H9 (cell line): ENCODE results near the gene RNF167. TPM values are rescaled to one million over a fixed set of nuclear protein-coding genes. Genes with fewer than 3 reads are reported as not detected.

Experiments
- DNase-seq: peaks from one replicate; pipeline ENCODE4 v3.0.0-alpha.2; 2017
- H2AFZ ChIP-seq: one replicate; pipeline ENCODE4 v1.6.1; 2013; ENCODE audit warnings: mild to moderate bottlenecking, low read length, control low read depth, moderate library complexity
- H2AK5ac ChIP-seq: 2 replicates; pipeline ENCODE4 v1.6.1; 2013; ENCODE audit warnings: low read length, control low read depth, mixed read lengths; ENCODE audit not compliant: insufficient read length
- H2BK120ac ChIP-seq: one replicate; pipeline ENCODE4 v1.6.1; 2013; ENCODE audit warnings: low read depth, mild to moderate bottlenecking, low read length, control low read depth, inconsistent platforms; ENCODE audit not compliant: poor library complexity, severe bottlenecking
- H2BK12ac ChIP-seq: 2 replicates; pipeline ENCODE4 v1.6.1; 2013; ENCODE audit warnings: low read length, control low read depth, mixed read lengths, low read depth; ENCODE audit not compliant: insufficient read length
- H2BK15ac ChIP-seq: 2 replicates; pipeline ENCODE4 v1.6.1; 2013; ENCODE audit warnings: low read depth, low read length, control low read depth
- H2BK20ac ChIP-seq: one replicate; pipeline ENCODE4 v1.6.1; 2013; ENCODE audit warnings: low read depth, mild to moderate bottlenecking, low read length, control low read depth, inconsistent platforms; ENCODE audit not compliant: poor library complexity, severe bottlenecking
- H2BK5ac ChIP-seq: 2 replicates; pipeline ENCODE4 v1.6.1; 2013; ENCODE audit warnings: low read length, control low read depth, mixed read lengths; ENCODE audit not compliant: insufficient read length
- H3K14ac ChIP-seq: 2 replicates; pipeline ENCODE4 v1.6.1; 2013; ENCODE audit warnings: low read length, control low read depth; ENCODE audit not compliant: insufficient read depth
- H3K18ac ChIP-seq: 2 replicates; pipeline ENCODE4 v1.6.1; 2013; ENCODE audit warnings: low read depth, mild to moderate bottlenecking, mixed read lengths, low read length, control low read depth; ENCODE audit not compliant: insufficient read length
- H3K23ac ChIP-seq: 2 replicates; pipeline ENCODE4 v1.6.1; 2013; ENCODE audit warnings: low read length, control low read depth, mixed read lengths, low read depth; ENCODE audit not compliant: insufficient read length
- H3K23me2 ChIP-seq: 2 replicates; pipeline ENCODE4 v1.6.1; 2013; ENCODE audit warnings: low read depth, mild to moderate bottlenecking, mixed read lengths, low read length, control low read depth; ENCODE audit not compliant: insufficient read length, poor library complexity, severe bottlenecking
- H3K27ac ChIP-seq: 2 replicates; pipeline ENCODE4 v1.5.1; 2013; ENCODE audit warnings: low read length, control low read depth, mixed read lengths, low read depth; ENCODE audit not compliant: insufficient read length
- H3K27me3 ChIP-seq: 2 replicates; pipeline ENCODE4 v1.6.1; 2013; ENCODE audit warnings: low read length, control low read depth, inconsistent platforms; ENCODE audit not compliant: insufficient read depth
- H3K4ac ChIP-seq: 2 replicates; pipeline ENCODE4 v1.6.1; 2013; ENCODE audit warnings: low read depth, mild to moderate bottlenecking, control low read depth, inconsistent platforms, low read length, moderate library complexity
- H3K4me1 ChIP-seq: 2 replicates; pipeline ENCODE4 v1.6.1; 2013; ENCODE audit warnings: low read length, control low read depth, inconsistent platforms; ENCODE audit not compliant: insufficient read depth
- H3K4me2 ChIP-seq: 2 replicates; pipeline ENCODE4 v1.6.1; 2013; ENCODE audit warnings: low read length, control low read depth, mixed read lengths; ENCODE audit not compliant: insufficient read length, insufficient read depth
- H3K56ac ChIP-seq: 2 replicates; pipeline ENCODE4 v1.6.1; 2013; ENCODE audit warnings: low read depth, mild to moderate bottlenecking, mixed read lengths, low read length, control low read depth; ENCODE audit not compliant: insufficient read length
- H3K79me1 ChIP-seq: 2 replicates; pipeline ENCODE4 v1.6.1; 2013; ENCODE audit warnings: low read depth, mild to moderate bottlenecking, moderate library complexity, low read length, control low read depth, inconsistent platforms; ENCODE audit not compliant: insufficient read depth, poor library complexity, severe bottlenecking
- H3K79me2 ChIP-seq: 2 replicates; pipeline ENCODE4 v1.6.1; 2013; ENCODE audit warnings: low read length, control low read depth, inconsistent platforms; ENCODE audit not compliant: insufficient read depth
- H3K9ac ChIP-seq: 2 replicates; pipeline ENCODE4 v1.6.1; 2013; ENCODE audit warnings: low read length, control low read depth, mixed read lengths; ENCODE audit not compliant: insufficient read length; ENCODE audit errors: extremely low read depth
- H3K9me3 ChIP-seq: one replicate; pipeline ENCODE4 v1.6.1; 2013; ENCODE audit warnings: low read depth, low read length, inconsistent platforms; ENCODE audit not compliant: control insufficient read depth
- H3T11ph ChIP-seq: one replicate; pipeline ENCODE4 v1.6.1; 2013; ENCODE audit warnings: mild to moderate bottlenecking, low read length, control low read depth, inconsistent platforms
- H4K20me1 ChIP-seq: one replicate; pipeline ENCODE4 v1.6.1; 2013; ENCODE audit not compliant: control insufficient read depth, insufficient read length, insufficient read depth
- H4K5ac ChIP-seq: 2 replicates; pipeline ENCODE4 v1.6.1; 2013; ENCODE audit warnings: low read depth, mild to moderate bottlenecking, mixed read lengths, low read length, control low read depth; ENCODE audit not compliant: insufficient read length
- H4K8ac ChIP-seq: replicated peaks from 2 replicates; pipeline ENCODE4 v1.6.1; 2013; ENCODE audit warnings: low read length, control low read depth, mixed read lengths, low read depth; ENCODE audit not compliant: insufficient read length
- H4K91ac ChIP-seq: 2 replicates; pipeline ENCODE4 v1.6.1; 2013; ENCODE audit warnings: low read depth, mild to moderate bottlenecking, moderate library complexity, mixed read lengths, low read length, control low read depth; ENCODE audit not compliant: insufficient read length
- H3K27ac Mint-ChIP-seq, 3 experiments: 2 replicates in 2 of 3; 3 replicates in 1 of 3; pipeline ENCODE4 v1.8.0; 2020 to 2021; ENCODE audit warnings: mixed read lengths in 3 of 3, mild to moderate bottlenecking in 1 of 3, moderate library complexity in 1 of 3
- H3K27me3 Mint-ChIP-seq: 2 replicates; pipeline ENCODE4 v1.8.0; 2021; ENCODE audit warnings: low read depth, mild to moderate bottlenecking, moderate library complexity, mixed read lengths
- H3K36me3 Mint-ChIP-seq, 3 experiments: 2 replicates in 2 of 3; 3 replicates in 1 of 3; pipeline ENCODE4 v1.8.0; 2020 to 2021; ENCODE audit warnings: low read depth in 3 of 3, mixed read lengths in 3 of 3; ENCODE audit not compliant: insufficient read depth in 1 of 3
- H3K4me1 Mint-ChIP-seq, 2 experiments: 2 replicates each; pipeline ENCODE4 v1.8.0; 2020; ENCODE audit warnings: mixed read lengths in 2 of 2
- H3K4me3 Mint-ChIP-seq, 2 experiments: 2 replicates in 1 of 2; 3 replicates in 1 of 2; pipeline ENCODE4 v1.8.0; 2020 to 2021; ENCODE audit warnings: mild to moderate bottlenecking in 2 of 2, mixed read lengths in 2 of 2, moderate library complexity in 1 of 2
- H3K9me3 Mint-ChIP-seq, 2 experiments: 2 replicates in 1 of 2; 3 replicates in 1 of 2; pipeline ENCODE4 v1.8.0; 2020; ENCODE audit warnings: mild to moderate bottlenecking in 2 of 2, mixed read lengths in 2 of 2, moderate library complexity in 1 of 2
- WGBS: extraction: QIAGEN DNeasy Blood & Tissue Kit; methylation state at CpG from one replicate; pipeline ENCODE4 v1.1.7; 2013; ENCODE audit warnings: missing lambda C conversion rate, low lambda C conversion rate, mixed read lengths; ENCODE audit not compliant: insufficient read length; ENCODE audit errors: extremely low coverage; 5-methylcytosine and 5-hydroxymethylcytosine counted together
- total RNA-seq: library from RNA; stranded (reverse); gene quantifications from 2 replicates; pipeline ENCODE4 v1.2.1, GENCODE V29; 2021
- TF ChIP-seq, protein P1 (sequence below): fragments of 200-600 bp; sonication (generic); conservative IDR thresholded peaks from 3 replicates; pipeline ENCODE4 v1.8.0; 2021; ENCODE audit warnings: antibody characterized with exemption, mild to moderate bottlenecking

RNF167 gene
- total RNA-seq, 1 experiment from 2014 or later, result 134 TPM

DNA sequence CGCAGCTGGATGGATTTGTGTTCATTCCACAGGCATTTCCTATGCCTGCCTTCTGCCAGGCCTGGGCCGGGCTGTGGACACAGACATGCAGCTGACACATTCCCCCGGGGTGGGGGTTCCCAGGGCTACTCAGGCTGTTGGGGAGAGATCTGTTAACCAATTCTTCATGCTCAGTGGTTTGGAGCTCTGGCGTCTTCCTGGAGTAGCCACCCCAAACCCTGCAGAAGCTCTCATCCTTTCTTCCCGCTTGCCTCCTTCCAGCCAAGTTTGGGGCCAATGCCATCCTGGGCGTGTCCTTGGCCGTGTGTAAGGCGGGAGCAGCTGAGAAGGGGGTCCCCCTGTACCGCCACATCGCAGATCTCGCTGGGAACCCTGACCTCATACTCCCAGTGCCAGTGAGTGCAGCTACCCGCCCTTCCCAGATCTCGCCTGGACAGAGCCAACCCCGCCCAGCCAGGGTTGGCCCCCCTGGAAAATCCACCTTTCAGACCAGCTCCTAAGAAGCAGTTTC lies 13.4 kb downstream of the RNF167 start:
- no peak overlapping the region for H2BK20ac ChIP-seq
- no peak for DNase-seq
- no peak overlapping the region for H3K18ac ChIP-seq
- TF ChIP-seq, protein P1, sequence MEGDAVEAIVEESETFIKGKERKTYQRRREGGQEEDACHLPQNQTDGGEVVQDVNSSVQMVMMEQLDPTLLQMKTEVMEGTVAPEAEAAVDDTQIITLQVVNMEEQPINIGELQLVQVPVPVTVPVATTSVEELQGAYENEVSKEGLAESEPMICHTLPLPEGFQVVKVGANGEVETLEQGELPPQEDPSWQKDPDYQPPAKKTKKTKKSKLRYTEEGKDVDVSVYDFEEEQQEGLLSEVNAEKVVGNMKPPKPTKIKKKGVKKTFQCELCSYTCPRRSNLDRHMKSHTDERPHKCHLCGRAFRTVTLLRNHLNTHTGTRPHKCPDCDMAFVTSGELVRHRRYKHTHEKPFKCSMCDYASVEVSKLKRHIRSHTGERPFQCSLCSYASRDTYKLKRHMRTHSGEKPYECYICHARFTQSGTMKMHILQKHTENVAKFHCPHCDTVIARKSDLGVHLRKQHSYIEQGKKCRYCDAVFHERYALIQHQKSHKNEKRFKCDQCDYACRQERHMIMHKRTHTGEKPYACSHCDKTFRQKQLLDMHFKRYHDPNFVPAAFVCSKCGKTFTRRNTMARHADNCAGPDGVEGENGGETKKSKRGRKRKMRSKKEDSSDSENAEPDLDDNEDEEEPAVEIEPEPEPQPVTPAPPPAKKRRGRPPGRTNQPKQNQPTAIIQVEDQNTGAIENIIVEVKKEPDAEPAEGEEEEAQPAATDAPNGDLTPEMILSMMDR, result no peak
- Mint-ChIP-seq H3K4me1 (peaks cover 31 to 33% of the 10 kb centered on the region in 2 experiments), H3K36me3 (peaks cover 0 to 6% (median 5%) of the 10 kb centered on the region in 3 experiments; a peak in 6 of 7 replicates), H3K27me3 (no peaks in the 10 kb centered on the region; the same call in 1 of the 2 replicates), H3K9me3 (peaks cover 0 to 2% of the 10 kb centered on the region in 2 experiments; a peak in 1 of 5 replicates), H3K27ac (peak overlapping the region in 1 of 3 experiments; percentile 4; a peak in 1 of 7 replicates), H3K4me3 (no peak overlapping the region)
- H3K4ac ChIP-seq, result no peak overlapping the region
- H4K8ac ChIP-seq, result no peak overlapping the region
- no peak overlapping the region for H3K23ac ChIP-seq
- no peak overlapping the region for H3K27ac ChIP-seq
- no peak overlapping the region for H3K4me2 ChIP-seq
- no peaks in the 10 kb centered on the region for H3K9me3 ChIP-seq
- H3K56ac ChIP-seq, result no peak overlapping the region
- H2BK120ac ChIP-seq, result no peak overlapping the region
- H3K9ac ChIP-seq, result no peak overlapping the region
- no peaks in the 10 kb centered on the region for H3K79me1 ChIP-seq
- no CpG with 5 or more reads among the region's 14 CpGs for WGBS
- H4K20me1 ChIP-seq, result no peaks in the 10 kb centered on the region
- H2AK5ac ChIP-seq, result no peak overlapping the region
- H2AFZ ChIP-seq, result no peak overlapping the region
- no peak overlapping the region for H3T11ph ChIP-seq
- H4K5ac ChIP-seq, result no peak overlapping the region
- no peaks in the 10 kb centered on the region for H3K27me3 ChIP-seq
- H2BK12ac ChIP-seq, result no peak overlapping the region
- H4K91ac ChIP-seq, result no peak overlapping the region
- H2BK5ac ChIP-seq, result no peak overlapping the region
- no peaks in the 10 kb centered on the region for H3K79me2 ChIP-seq
- H2BK15ac ChIP-seq, result no peak overlapping the region
- no peak overlapping the region for H3K14ac ChIP-seq
- H3K4me1 ChIP-seq, result peaks cover 4% of the 10 kb centered on the region; the same call in 1 of the 2 replicates
- peaks cover 19% of the 10 kb centered on the region for H3K23me2 ChIP-seq
